ENCODE measurements around the gene ACACA. TPM values are rescaled to one million over a fixed set of nuclear protein-coding genes. Genes with fewer than 3 reads are reported as not detected.

The ACACA gene
- polyA plus RNA-seq, 4 donors, result 38.8 to 48.6 (median 43.3) TPM

- DNase-seq (ENCODE audit: low read depth in 4 of 4, low spot score in 3 of 4), result no peak
These were observed 158.8 kb downstream of the ACACA start for GRCh38 chr17:37247825-37248224.

- DNase-seq (ENCODE audit: low read depth in 4 of 4, low spot score in 3 of 4), result no peak
These were observed 160.6 kb downstream of the ACACA start for GRCh38 chr17:37246085-37246484.

GRCh38 chr17:37240381-37240780 is 166.3 kb downstream of the ACACA start:
- DNase-seq (ENCODE audit: low read depth in 4 of 4, low spot score in 3 of 4), result no peak

GRCh38 chr17:37239690-37240334 is 166.8 kb downstream of the ACACA start:
- no peak for DNase-seq (ENCODE audit: low read depth in 4 of 4, low spot score in 3 of 4)

GRCh38 chr17:37234106-37234505 is 172.5 kb downstream of the ACACA start:
- no peak for DNase-seq (ENCODE audit: low read depth in 4 of 4, low spot score in 3 of 4)

- DNase-seq (ENCODE audit: low read depth in 4 of 4, low spot score in 3 of 4), result peak in 1 of 4 donors; percentile 28
These were observed 173.6 kb downstream of the ACACA start for GRCh38 chr17:37233036-37233435.

GRCh38 chr17:37231887-37232286 is 174.7 kb downstream of the ACACA start:
- DNase-seq (ENCODE audit: low read depth in 4 of 4, low spot score in 3 of 4), result no peak

- no peak for DNase-seq (ENCODE audit: low read depth in 4 of 4, low spot score in 3 of 4)
These were observed 176.0 kb downstream of the ACACA start for GRCh38 chr17:37230633-37231032.

GRCh38 chr17:37225465-37225864 is 181.2 kb downstream of the ACACA start:
- no peak for DNase-seq (ENCODE audit: low read depth in 4 of 4, low spot score in 3 of 4)

GRCh38 chr17:37221865-37222264 is 184.8 kb downstream of the ACACA start:
- DNase-seq (ENCODE audit: low read depth in 4 of 4, low spot score in 3 of 4), result no peak

GRCh38 chr17:37220607-37220953 is 186.1 kb downstream of the ACACA start:
- no peak for DNase-seq (ENCODE audit: low read depth in 4 of 4, low spot score in 3 of 4)

GRCh38 chr17:37219876-37220606 is 186.6 kb downstream of the ACACA start:
- no peak for DNase-seq (ENCODE audit: low read depth in 4 of 4, low spot score in 3 of 4)

GRCh38 chr17:37218849-37219248 is 187.8 kb downstream of the ACACA start:
- no peak for DNase-seq (ENCODE audit: low read depth in 4 of 4, low spot score in 3 of 4)

GRCh38 chr17:37214416-37214815 is 192.2 kb downstream of the ACACA start:
- DNase-seq (ENCODE audit: low read depth in 4 of 4, low spot score in 3 of 4), result no peak

- no peak for DNase-seq (ENCODE audit: low read depth in 4 of 4, low spot score in 3 of 4)
These were observed 192.7 kb downstream of the ACACA start for GRCh38 chr17:37213927-37214326.

GRCh38 chr17:37212179-37212578 is 194.5 kb downstream of the ACACA start:
- no peak for DNase-seq (ENCODE audit: low read depth in 4 of 4, low spot score in 3 of 4)

- DNase-seq (ENCODE audit: low read depth in 4 of 4, low spot score in 3 of 4), result no peak
These were observed 195.5 kb downstream of the ACACA start for GRCh38 chr17:37211136-37211535.

- no peak for DNase-seq (ENCODE audit: low read depth in 4 of 4, low spot score in 3 of 4)
These were observed 199.5 kb downstream of the ACACA start for GRCh38 chr17:37207103-37207502.

GRCh38 chr17:37206299-37206698 is 200.3 kb downstream of the ACACA start:
- DNase-seq (ENCODE audit: low read depth in 4 of 4, low spot score in 3 of 4), result no peak

GRCh38 chr17:37200497-37200896 is 206.1 kb downstream of the ACACA start:
- DNase-seq (ENCODE audit: low read depth in 4 of 4, low spot score in 3 of 4), result no peak

- DNase-seq (ENCODE audit: low read depth in 4 of 4, low spot score in 3 of 4), result no peak
These were observed 209.3 kb downstream of the ACACA start for GRCh38 chr17:37197336-37197735.

- no peak for DNase-seq (ENCODE audit: low read depth in 4 of 4, low spot score in 3 of 4)
These were observed 212.4 kb downstream of the ACACA start for GRCh38 chr17:37194208-37194607.
